GM18511 (cell line): ENCODE measurements around the gene STKLD1.

Experiments used
- ATAC-seq: cut with Tn5 transposase; IDR thresholded peaks from one replicate; pipeline ENCODE4 v1.9.1; 2021; ENCODE audit warnings: mild to moderate bottlenecking, moderate library complexity; ENCODE audit not compliant: unreplicated experiment

Gene STKLD1

GRCh38 chr9:133405508-133406438 lies 29.6 kb downstream of the STKLD1 start:
- ATAC-seq: no peak

- ATAC-seq: no peak
Observed at GRCh38 chr9:133406480-133407307, 30.5 kb downstream of the STKLD1 start.

- no peak for ATAC-seq
Observed at GRCh38 chr9:133408042-133408441, 31.9 kb downstream of the STKLD1 start.

GRCh38 chr9:133415170-133415569 lies 39.0 kb downstream of the STKLD1 start:
- no peak for ATAC-seq

- ATAC-seq: peak; percentile 74
Observed at GRCh38 chr9:133417541-133418461, 41.6 kb downstream of the STKLD1 start, which contains the start of gene REXO4. TSS of gene REXO4 (minus strand) at chr9:133418010. CDS start at chr9:133417844, 166 bp downstream.

GRCh38 chr9:133419005-133419404 lies 42.8 kb downstream of the STKLD1 start:
- no peak for ATAC-seq

- no peak for ATAC-seq
Observed at GRCh38 chr9:133420392-133420827, 44.2 kb downstream of the STKLD1 start.

- no peak for ATAC-seq
Observed at GRCh38 chr9:133421615-133422542, 45.7 kb downstream of the STKLD1 start, which contains the start of gene ADAMTS13. TSS of gene ADAMTS13 (plus strand) at chr9:133422367. CDS start at chr9:133422444, 77 bp downstream.

- ATAC-seq: no peak
Observed at GRCh38 chr9:133423216-133423615, 47.0 kb downstream of the STKLD1 start.

GRCh38 chr9:133424187-133424586 lies 48.0 kb downstream of the STKLD1 start:
- no peak for ATAC-seq

- no peak for ATAC-seq
Observed at GRCh38 chr9:133425049-133425632, 49.0 kb downstream of the STKLD1 start.

- no peak for ATAC-seq
Observed at GRCh38 chr9:133426011-133426410, 49.8 kb downstream of the STKLD1 start.

GRCh38 chr9:133427658-133428348 lies 51.6 kb downstream of the STKLD1 start:
- ATAC-seq: no peak

GRCh38 chr9:133428617-133429101 lies 52.5 kb downstream of the STKLD1 start:
- no peak for ATAC-seq

- ATAC-seq: no peak
Observed at GRCh38 chr9:133429214-133429613, 53.0 kb downstream of the STKLD1 start.

GRCh38 chr9:133429641-133430161 lies 53.5 kb downstream of the STKLD1 start:
- no peak for ATAC-seq

- ATAC-seq: no peak
Observed at GRCh38 chr9:133430244-133430643, 54.1 kb downstream of the STKLD1 start.

- no peak for ATAC-seq
Observed at GRCh38 chr9:133433351-133433843, 57.2 kb downstream of the STKLD1 start.
